ENCODE results near the gene FRAS1.

The FRAS1 gene

GRCh38 chr4:78377555-78377954, 320.4 kb downstream of the FRAS1 start:
- FAIRE-seq, result no peak

DNA sequence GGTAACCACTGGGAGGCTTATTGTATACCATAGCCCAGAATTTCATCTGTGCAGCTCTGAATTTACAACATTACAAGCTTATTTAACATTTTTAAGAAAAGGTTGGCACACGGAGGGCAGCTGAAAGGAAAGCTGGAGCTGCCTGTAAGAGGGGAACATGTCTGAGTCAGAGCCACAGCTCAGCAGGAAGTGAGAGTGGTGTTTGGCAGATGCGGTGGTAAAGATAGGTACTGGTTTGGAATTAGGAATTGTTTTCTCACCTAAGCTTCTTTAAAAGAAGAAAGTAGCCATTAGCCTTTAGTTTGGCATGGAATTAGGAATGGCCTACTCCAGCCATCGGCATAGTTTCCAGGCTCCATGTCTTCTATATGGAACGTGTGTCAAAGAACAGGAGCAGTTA, 321.9 kb downstream of the FRAS1 start:
- FAIRE-seq, result no peak

DNA sequence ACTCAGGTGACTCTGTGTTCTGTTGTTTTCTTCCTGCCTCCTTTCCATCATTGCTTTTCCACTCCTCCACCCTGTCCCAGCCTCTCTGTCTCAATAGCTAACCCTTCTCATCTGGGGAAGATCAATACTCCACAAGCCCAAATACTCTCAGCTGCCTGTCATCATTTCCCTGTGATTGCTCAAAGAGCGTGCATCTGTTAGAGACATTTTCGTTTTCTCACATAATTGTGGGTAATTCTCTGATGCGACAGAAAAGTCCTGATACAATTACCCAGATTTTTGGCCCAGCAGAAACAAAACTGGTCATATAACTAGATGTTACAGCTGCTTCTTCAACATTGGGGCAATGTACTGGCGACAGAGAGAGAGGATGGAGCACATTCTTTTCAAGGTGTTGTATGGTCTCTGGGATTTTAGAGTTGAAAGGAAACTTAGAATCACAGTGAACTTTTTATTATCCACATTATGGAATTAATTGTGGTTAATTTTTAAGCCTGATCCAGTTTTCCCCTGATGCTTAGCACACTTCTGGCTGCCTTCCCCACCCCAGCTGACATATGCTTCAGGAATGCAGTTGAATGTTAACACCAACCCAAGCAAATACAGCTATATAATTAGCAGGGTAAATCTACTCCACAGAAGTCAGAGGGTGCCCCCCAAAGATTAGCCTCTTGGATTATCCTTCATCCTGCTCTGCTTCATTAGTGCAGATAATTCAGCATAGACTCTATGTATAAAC, 323.0 kb downstream of the FRAS1 start:
- no peak for FAIRE-seq

- no peak for FAIRE-seq
Observed at GRCh38 chr4:78386679-78387078, 329.6 kb downstream of the FRAS1 start.

- FAIRE-seq, result no peak
Observed at GRCh38 chr4:78395642-78396041, 338.5 kb downstream of the FRAS1 start.

DNA sequence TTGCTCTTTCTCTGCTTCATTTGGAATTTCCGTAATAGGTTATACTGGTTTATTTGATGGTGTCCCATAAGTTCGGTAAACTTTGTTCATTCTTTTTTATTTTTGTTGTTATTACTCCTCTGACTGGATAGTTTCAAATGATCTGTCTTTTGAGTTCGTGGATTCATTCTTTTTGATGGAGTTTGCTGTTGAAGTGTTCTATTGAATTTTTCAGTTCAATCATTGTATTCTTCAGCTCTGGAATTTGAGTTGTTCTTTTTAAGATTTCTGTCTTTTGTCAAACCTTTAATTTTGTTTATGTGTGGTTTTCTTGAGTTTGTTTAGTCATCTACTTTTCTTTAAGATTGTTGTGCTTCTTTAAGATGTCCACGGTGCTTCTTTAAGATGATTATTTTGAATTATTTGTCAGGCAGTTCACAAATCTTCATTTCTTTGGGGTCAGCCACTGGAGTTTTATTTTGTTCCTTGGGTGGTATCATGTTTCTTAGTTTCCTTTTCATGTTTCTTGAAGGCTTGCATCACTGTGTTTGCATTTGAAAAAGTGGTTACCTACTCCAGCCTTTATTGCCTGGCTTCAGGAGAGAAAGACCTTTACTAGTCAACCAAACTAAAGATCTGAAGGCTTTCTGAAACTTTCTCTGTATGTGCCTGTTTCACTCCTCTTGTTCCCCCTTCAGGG, 339.6 kb downstream of the FRAS1 start:
- no peak for FAIRE-seq

GRCh38 chr4:78397292-78397630, 340.1 kb downstream of the FRAS1 start:
- no peak for FAIRE-seq

- FAIRE-seq, result no peak
Observed at GRCh38 chr4:78409612-78410202, 352.6 kb downstream of the FRAS1 start.

GRCh38 chr4:78410225-78410624, 353.1 kb downstream of the FRAS1 start:
- FAIRE-seq, result no peak

GRCh38 chr4:78410676-78411075, 353.6 kb downstream of the FRAS1 start:
- no peak for FAIRE-seq

DNA sequence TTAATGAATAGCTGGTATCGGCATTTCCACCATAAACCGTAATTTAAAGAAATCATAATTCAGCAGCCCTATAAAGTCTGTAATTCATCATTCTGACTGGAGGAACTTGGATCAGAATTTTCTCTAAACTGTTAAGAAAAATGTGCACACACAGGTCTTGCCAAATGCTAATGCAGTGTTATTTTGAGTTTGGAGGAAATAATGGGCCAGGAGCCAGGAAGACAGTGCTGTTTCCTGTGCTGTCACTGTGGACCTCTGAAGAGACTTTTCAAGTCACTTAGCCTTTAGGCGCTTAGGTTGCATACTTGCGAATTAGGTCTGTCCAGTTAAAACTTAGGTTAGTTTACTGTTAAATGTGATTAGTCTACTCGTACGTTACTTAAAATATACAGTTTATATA, 357.0 kb downstream of the FRAS1 start:
- FAIRE-seq, result no peak

GRCh38 chr4:78417603-78418002, 360.5 kb downstream of the FRAS1 start:
- FAIRE-seq, result no peak

DNA sequence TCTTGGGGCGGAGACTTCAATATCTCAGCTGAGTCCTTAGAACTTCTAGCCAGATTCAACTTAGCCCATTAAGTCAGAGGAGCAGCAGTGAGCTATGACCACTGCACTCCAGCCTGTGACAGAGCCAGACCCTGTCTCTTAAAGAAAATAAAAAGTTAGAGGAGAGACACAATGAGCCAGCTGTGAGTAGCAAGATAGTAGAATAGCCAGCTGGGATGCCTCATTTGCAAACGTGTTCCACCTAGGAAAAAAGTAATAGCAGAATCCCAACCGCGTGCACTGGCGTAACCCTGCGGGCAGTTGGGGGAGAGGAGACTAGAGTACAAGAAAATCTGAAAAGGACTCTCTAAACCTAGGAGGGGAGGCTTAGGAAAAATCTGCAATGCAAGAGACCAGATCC, 361.3 kb downstream of the FRAS1 start:
- no peak for FAIRE-seq

DNA sequence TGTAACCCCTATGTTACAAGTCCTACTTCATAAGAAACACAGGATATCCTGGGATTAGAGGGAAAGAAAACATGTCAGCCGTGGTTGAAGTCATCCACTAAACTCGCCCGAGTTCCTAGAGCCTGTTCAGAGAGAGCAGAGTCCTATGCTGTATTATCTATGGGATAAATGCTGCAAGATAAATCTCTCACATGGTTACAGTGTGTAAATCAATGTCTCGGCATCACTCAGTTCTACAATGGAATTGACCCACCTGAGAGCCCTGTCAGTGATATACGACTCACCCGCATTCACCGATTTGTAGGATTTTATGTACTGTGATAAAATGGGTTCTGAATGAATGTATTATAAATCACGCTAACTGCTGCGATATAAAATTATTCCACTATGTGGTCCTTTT, 366.7 kb downstream of the FRAS1 start:
- no peak for FAIRE-seq

DNA sequence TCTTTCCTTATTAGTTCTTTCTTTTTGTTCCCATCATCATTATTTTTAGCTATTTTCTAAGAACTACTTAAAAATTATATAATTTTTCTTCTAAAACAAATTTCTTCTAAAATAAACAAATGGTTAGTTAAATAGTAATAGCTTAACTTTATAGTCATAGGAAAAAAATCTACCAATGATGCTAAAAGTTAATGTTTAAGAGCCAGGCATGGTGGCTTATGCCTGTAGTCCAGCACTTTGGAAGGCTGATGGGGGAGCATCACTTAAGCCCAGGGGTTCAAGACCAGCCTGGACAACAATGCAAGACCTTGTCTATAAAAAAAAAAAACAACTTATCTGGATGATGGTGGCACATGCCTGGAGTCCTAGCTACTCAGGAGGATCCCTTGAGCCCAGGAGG, 367.3 kb downstream of the FRAS1 start:
- FAIRE-seq, result no peak

GRCh38 chr4:78426972-78427371, 369.8 kb downstream of the FRAS1 start:
- FAIRE-seq, result no peak

DNA sequence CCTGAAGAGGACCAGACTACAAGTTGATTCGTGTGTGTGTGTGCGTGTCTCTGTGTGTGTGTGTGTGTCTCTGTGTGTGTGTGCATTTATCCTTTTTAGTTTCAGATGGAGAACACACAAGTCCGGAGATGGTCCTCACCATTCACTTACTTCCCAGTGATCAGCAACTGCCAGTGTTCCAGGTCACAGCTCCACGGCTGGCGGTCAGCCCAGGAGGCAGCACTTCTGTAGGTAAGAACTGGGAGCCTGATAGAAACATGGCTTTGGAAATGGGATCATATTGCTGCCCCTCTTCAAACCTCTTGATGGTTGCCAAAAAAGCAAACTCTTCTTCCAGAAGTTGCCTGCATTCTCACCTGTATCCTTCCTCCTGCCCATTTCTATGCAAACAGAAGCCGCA, 371.9 kb downstream of the FRAS1 start:
- FAIRE-seq, result no peak

DNA sequence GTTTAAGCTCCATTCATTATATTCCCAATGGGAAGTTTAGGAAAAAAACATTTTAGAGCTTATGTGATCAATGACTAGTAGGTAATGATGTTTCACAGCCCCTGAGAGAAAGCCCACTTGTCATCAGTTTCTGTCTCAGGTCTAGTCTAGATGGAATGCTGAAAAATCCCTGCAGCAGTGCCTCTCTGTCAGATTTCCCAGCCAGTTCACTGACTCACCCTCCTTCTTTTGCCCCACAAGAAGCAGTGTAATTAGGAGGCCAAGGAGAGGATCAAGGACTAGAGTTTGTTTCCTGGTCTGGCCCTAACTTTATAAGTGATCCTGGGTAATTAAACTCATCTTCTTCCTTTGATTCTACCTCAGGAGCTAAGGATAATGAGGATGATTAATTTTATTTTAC, 375.8 kb downstream of the FRAS1 start:
- no peak for FAIRE-seq

GRCh38 chr4:78437608-78438088, 380.5 kb downstream of the FRAS1 start:
- FAIRE-seq, result no peak

DNA sequence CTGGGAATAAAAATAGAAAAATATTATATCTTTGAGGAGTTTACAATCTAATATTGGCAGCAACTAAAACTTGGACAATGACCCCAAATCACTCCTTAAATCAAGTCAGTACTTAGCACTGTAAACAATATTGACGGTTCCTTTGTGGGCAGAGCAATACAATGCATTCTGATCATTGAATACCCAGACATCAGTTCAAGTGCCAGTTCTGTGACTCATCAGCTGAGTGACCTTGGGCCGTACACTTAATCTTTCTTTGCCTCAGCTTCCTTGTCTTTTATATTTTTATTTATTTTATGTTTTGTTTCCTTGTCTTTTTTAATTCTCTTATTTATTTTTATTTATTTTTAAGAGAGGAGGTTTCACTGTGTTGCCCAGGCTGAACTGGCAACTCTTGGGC, 382.2 kb downstream of the FRAS1 start:
- no peak for FAIRE-seq

DNA sequence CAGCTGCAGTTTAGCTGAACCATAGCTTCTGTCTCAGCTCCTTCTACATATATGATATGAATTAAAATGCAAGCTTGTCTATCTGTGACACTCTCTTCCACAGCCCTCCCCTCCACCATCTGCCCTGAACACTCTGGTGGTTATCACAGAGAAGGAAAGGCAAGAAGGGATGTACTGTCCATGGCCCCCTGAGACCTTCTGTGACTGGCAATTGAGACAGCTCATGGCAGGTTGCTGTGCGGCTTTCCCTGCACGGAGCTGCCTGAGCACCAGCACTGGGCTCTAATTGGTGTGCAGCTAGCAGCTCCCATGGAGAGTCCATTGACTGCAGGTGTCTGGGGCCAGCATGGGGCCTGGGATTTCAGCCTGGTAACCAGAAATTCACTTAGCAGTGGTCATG, 384.6 kb downstream of the FRAS1 start:
- no peak for FAIRE-seq

DNA sequence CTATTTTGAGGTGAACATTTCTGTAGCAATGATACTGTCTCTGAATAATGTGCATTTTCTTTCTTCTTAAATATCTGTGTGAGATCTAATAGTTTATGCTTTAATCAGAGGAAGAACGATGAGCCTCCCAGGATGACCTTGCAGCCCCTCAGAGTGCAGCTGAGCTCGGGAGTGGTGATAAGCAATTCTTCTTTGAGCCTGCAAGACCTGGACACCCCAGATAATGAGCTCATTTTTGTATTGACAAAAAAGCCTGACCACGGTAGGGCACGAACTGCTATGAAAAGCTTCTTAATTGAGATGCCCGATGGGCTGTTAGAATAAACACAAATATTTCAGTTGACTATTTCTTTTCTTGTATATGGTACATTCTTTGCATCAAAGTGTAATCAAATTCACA, 389.5 kb downstream of the FRAS1 start:
- no peak for FAIRE-seq

GRCh38 chr4:78451407-78451806, 394.3 kb downstream of the FRAS1 start:
- FAIRE-seq, result no peak

- no peak for FAIRE-seq
Observed at GRCh38 chr4:78454016-78454415, 396.9 kb downstream of the FRAS1 start.

Measured in A204.1 (cell line).